HG02852 (cell line): Measurements from ENCODE around the gene SRRM2.
"Not testable (repeated sequence)": the region's sequence is repeated elsewhere in the genome, so short reads cannot be mapped to it uniquely, and the experiment has no call there.

Experiments used
- ATAC-seq: cut with Tn5 transposase; IDR thresholded peaks from one replicate; pipeline ENCODE4 v1.9.1; 2021; ENCODE audit warnings: mild to moderate bottlenecking, moderate library complexity; ENCODE audit not compliant: unreplicated experiment

SRRM2 gene

GRCh38 chr16:2713985-2714774 is 38.3 kb upstream of the SRRM2 start:
- ATAC-seq = no peak

GRCh38 chr16:2715064-2715463 is 37.4 kb upstream of the SRRM2 start:
- ATAC-seq = no peak

- no peak for ATAC-seq
Observed at GRCh38 chr16:2715519-2715918, 36.9 kb upstream of the SRRM2 start.

- ATAC-seq = no peak
Observed at GRCh38 chr16:2715966-2716885, 36.2 kb upstream of the SRRM2 start.

GRCh38 chr16:2716948-2717347 is 35.5 kb upstream of the SRRM2 start:
- no peak for ATAC-seq

GRCh38 chr16:2717383-2718263 is 34.8 kb upstream of the SRRM2 start:
- ATAC-seq = no peak

GRCh38 chr16:2719328-2720063 is 32.9 kb upstream of the SRRM2 start:
- ATAC-seq = no peak

- no peak for ATAC-seq
Observed at GRCh38 chr16:2720064-2720457, 32.4 kb upstream of the SRRM2 start, which contains the start of gene PRSS27. Gene PRSS27 (minus strand): TSS chr16:2720224. CDS start chr16:2720160, 64 bp downstream.

- ATAC-seq = peak; percentile 72
Observed at GRCh38 chr16:2720719-2721633, 31.5 kb upstream of the SRRM2 start.

- not testable (repeated sequence) for ATAC-seq
Observed at GRCh38 chr16:2721634-2722173, 30.7 kb upstream of the SRRM2 start.

GRCh38 chr16:2724088-2724676 is 28.3 kb upstream of the SRRM2 start:
- ATAC-seq = no peak

- ATAC-seq = no peak
Observed at GRCh38 chr16:2724816-2725348, 27.6 kb upstream of the SRRM2 start.

- ATAC-seq = no peak
Observed at GRCh38 chr16:2726923-2727322, 25.5 kb upstream of the SRRM2 start.

- no peak for ATAC-seq
Observed at GRCh38 chr16:2728034-2728433, 24.4 kb upstream of the SRRM2 start.

GRCh38 chr16:2734844-2735515 is 17.5 kb upstream of the SRRM2 start:
- no peak for ATAC-seq

- ATAC-seq = no peak
Observed at GRCh38 chr16:2736476-2737237, 15.8 kb upstream of the SRRM2 start.

- no peak for ATAC-seq
Observed at GRCh38 chr16:2737238-2737605, 15.2 kb upstream of the SRRM2 start.
